Measurements from ENCODE around the gene ZSWIM1. TPM values are rescaled to one million over a fixed set of nuclear protein-coding genes. Genes with fewer than 3 reads are reported as not detected.

Gene ZSWIM1
- total RNA-seq, 1 donor from 2014 or later: 16.2 TPM

DNA sequence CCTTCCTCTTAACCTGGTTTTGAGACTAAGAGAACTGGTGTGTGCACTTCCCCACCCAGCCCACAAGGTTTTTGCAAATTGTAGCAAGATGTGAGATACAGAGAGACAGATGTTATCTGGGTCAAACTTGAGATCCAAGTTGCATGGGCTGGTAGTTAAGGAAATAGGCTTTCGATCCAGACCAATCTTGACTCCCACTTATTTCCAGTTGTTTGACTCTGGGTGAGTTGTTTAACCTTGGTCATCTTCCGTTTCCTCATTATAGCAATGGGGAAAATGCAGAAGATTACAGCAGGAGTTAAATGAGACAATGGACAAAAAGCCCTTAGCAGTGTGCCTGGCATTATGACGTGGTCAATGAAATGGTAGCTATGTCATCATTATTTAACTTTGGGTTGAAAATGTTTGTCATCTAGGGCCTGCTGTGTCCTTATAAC is 45.7 kb upstream of the ZSWIM1 start:
- TF ChIP-seq, protein P1, sequence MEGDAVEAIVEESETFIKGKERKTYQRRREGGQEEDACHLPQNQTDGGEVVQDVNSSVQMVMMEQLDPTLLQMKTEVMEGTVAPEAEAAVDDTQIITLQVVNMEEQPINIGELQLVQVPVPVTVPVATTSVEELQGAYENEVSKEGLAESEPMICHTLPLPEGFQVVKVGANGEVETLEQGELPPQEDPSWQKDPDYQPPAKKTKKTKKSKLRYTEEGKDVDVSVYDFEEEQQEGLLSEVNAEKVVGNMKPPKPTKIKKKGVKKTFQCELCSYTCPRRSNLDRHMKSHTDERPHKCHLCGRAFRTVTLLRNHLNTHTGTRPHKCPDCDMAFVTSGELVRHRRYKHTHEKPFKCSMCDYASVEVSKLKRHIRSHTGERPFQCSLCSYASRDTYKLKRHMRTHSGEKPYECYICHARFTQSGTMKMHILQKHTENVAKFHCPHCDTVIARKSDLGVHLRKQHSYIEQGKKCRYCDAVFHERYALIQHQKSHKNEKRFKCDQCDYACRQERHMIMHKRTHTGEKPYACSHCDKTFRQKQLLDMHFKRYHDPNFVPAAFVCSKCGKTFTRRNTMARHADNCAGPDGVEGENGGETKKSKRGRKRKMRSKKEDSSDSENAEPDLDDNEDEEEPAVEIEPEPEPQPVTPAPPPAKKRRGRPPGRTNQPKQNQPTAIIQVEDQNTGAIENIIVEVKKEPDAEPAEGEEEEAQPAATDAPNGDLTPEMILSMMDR (IDR thresholded peaks at IDR 0.05; ENCODE audit: insufficient read depth, low read length, poor library complexity, severe bottlenecking): no peak
- no peak for DNase-seq (ENCODE audit: low read depth)
- Histone ChIP-seq H3K27me3 (ENCODE audit: control insufficient read depth, insufficient read depth, low read length) (no peaks in the 10 kb centered on the region), H3K4me3 (ENCODE audit: low read depth, low read length) (no peak overlapping the region), H3K36me3 (ENCODE audit: control insufficient read depth, insufficient read depth, low read length) (no peaks in the 10 kb centered on the region)

DNA sequence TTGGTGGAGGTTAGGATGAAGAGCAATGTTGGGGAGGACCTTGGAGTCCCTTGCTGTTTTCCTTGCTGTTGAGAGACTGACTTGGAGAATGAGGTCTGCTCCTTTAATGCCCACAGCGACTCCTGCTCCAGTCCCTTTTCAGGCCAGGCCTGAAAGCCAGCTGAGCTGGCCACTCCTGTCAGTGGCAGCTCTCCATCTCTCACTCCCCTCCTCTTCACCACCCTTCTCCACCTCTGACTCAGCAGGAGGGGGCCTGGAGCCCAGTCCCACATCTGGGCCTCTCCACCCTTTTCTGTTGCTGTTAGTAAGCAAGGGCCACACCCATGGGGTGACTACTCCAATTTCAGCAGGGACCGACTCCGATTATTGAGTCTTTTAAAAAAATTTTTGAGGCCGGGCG is 45.2 kb upstream of the ZSWIM1 start:
- H3K27me3 ChIP-seq (ENCODE audit: control insufficient read depth, insufficient read depth, low read length): no peaks in the 10 kb centered on the region
- H3K36me3 ChIP-seq (ENCODE audit: control insufficient read depth, insufficient read depth, low read length): no peaks in the 10 kb centered on the region
- no peak overlapping the region for H3K4me3 ChIP-seq (ENCODE audit: low read depth, low read length)
- TF ChIP-seq, protein P1 (IDR thresholded peaks at IDR 0.05; ENCODE audit: insufficient read depth, low read length, poor library complexity, severe bottlenecking): no peak
- no peak for DNase-seq (ENCODE audit: low read depth)

DNA sequence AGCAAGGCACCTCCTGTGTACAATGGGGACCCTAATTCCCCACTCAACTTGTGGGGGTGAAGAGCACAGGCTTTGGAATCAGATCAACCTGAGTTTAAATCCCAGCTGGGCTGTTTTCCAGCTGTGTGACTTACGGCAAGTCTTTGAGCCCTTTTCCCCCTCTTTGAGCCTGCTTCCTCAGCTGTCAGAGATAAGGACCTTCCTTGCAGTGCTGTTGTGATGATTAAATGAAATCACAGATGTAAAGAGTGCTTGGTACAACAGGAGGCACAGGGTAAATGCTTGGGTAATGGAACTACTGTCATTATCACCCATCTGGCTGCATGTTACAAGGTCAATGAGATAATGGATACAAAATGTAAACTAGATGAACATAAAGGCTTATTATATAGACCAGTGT is 44.2 kb upstream of the ZSWIM1 start:
- TF ChIP-seq, protein P1 (IDR thresholded peaks at IDR 0.05; ENCODE audit: insufficient read depth, low read length, poor library complexity, severe bottlenecking): no peak
- Histone ChIP-seq H3K27me3 (ENCODE audit: control insufficient read depth, insufficient read depth, low read length) (no peaks in the 10 kb centered on the region), H3K36me3 (ENCODE audit: control insufficient read depth, insufficient read depth, low read length) (no peaks in the 10 kb centered on the region), H3K4me3 (ENCODE audit: low read depth, low read length) (no peak overlapping the region)
- no peak for DNase-seq (ENCODE audit: low read depth)

DNA sequence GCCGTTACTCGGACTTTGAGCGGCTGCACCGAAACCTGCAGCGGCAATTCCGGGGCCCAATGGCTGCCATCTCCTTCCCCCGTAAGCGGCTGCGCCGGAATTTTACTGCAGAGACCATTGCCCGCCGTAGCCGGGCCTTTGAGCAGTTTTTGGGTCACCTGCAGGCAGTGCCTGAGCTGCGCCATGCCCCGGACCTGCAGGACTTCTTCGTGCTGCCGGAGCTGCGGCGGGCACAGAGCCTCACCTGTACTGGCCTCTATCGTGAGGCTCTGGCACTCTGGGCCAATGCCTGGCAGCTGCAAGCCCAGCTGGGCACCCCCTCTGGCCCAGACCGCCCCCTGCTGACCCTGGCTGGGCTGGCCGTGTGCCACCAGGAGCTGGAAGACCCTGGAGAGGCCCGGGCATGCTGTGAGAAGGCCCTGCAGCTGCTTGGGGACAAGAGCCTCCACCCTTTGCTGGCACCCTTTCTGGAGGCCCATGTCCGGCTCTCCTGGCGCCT is 40.3 kb upstream of the ZSWIM1 start:
- peaks cover 4% of the 10 kb centered on the region for H3K36me3 ChIP-seq (ENCODE audit: control insufficient read depth, insufficient read depth, low read length)

DNA sequence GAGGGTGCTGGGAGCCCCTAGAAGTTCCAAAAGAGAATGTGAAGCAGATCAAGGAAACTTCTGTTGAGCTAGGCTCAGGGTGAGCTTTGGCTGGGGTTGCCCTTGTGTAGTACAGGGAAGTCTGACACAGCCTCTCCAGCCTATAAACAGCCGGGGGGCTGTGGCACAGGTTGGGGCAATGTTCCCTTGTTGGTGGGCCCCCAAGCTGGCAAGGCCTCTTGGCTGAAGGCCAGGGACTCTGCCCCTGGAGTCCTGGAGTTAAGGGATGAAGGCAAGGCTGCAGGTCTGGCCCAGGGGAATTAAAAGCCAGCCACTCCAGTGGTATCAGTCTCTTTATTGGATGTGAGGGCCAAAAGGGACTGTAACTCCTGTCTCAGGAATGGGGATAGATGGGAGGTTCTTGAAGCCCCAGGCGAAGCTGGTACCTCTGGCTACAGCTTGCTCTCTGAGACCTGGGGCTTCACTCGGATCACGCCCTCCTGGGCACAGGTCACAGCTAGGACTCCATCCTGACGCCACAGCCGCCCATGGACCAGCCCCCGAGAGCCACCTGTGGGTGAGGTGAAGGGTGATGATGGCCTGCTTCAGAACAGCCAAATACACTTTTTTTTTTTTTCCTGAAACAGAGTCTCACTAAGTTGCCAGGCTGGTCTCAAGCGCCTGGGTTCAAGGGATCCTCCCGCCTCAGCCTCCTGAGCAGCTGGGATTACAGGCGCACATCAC is 39.5 kb upstream of the ZSWIM1 start:
- Histone ChIP-seq H3K27me3 (ENCODE audit: control insufficient read depth, insufficient read depth, low read length) (no peaks in the 10 kb centered on the region), H3K4me3 (ENCODE audit: low read depth, low read length) (no peak overlapping the region), H3K36me3 (ENCODE audit: control insufficient read depth, insufficient read depth, low read length) (peaks cover 4% of the 10 kb centered on the region)
- DNase-seq (ENCODE audit: low read depth): no peak
- TF ChIP-seq, protein P1 (IDR thresholded peaks at IDR 0.05; ENCODE audit: insufficient read depth, low read length, poor library complexity, severe bottlenecking): no peak

More for the DNA sequence above, 40.3 kb upstream of the ZSWIM1 start:
- H3K4me3 ChIP-seq (ENCODE audit: low read depth, low read length): no peak overlapping the region
- DNase-seq (ENCODE audit: low read depth): no peak
- no peaks in the 10 kb centered on the region for H3K27me3 ChIP-seq (ENCODE audit: control insufficient read depth, insufficient read depth, low read length)
- TF ChIP-seq, protein P1 (IDR thresholded peaks at IDR 0.05; ENCODE audit: insufficient read depth, low read length, poor library complexity, severe bottlenecking): no peak
